Measurements from ENCODE around the gene TMOD3. TPM values are rescaled to one million over a fixed set of nuclear protein-coding genes. Genes with fewer than 3 reads are reported as not detected.

Gene TMOD3
- polyA plus RNA-seq, 2 of the 4 experiments (the other 2 are of a cell fraction) = 57.5 to 111 TPM

GRCh38 chr15:51841406-51842040 is 12.1 kb downstream of the TMOD3 start:
- ATAC-seq = no peak
- peaks cover 92% of the 10 kb centered on the region for H3K4me1 ChIP-seq
- POLR2A ChIA-PET = no interaction called here
- DNase-seq (ENCODE audit: low read depth in 1 of 2, low spot score in 1 of 2) = no peak
- H3K4me3 ChIP-seq = no peak overlapping the region
- no peaks in the 10 kb centered on the region for H3K9me3 ChIP-seq
- H3K4me2 ChIP-seq = peak overlapping the region; percentile 71
- H3K27ac ChIP-seq = peak overlapping the region; percentile 73 to 85; a peak in 4 of 6 replicates
- 90% methylated on average over 5 of the region's 5 CpGs for WGBS (ENCODE audit: missing lambda C conversion rate)
- no peak for FAIRE-seq
- CTCF ChIA-PET = interaction anchor here (0.9 to 2.3 kb wide), 8 partner anchors 12 to 76 kb away, joined by 3 to 8 read pairs (median 5); partner anchors contain the start of gene TMOD3
- TF ChIP-seq, protein P1, sequence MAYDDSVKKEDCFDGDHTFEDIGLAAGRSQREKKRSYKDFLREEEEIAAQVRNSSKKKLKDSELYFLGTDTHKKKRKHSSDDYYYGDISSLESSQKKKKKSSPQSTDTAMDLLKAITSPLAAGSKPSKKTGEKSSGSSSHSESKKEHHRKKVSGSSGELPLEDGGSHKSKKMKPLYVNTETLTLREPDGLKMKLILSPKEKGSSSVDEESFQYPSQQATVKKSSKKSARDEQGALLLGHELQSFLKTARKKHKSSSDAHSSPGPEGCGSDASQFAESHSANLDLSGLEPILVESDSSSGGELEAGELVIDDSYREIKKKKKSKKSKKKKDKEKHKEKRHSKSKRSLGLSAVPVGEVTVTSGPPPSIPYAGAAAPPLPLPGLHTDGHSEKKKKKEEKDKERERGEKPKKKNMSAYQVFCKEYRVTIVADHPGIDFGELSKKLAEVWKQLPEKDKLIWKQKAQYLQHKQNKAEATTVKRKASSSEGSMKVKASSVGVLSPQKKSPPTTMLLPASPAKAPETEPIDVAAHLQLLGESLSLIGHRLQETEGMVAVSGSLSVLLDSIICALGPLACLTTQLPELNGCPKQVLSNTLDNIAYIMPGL (CRISPR knock-in tag; IDR thresholded peaks at IDR 0.05; ENCODE audit: borderline replicate concordance) = no peak
- no peak for TF ChIP-seq ZFP36 (IDR thresholded peaks at IDR 0.05; ENCODE audit: borderline replicate concordance, partially characterized antibody)
- TF ChIP-seq EHMT2 (IDR thresholded peaks at IDR 0.05; ENCODE audit: low read depth) = no peak
- TF ChIP-seq CHD4 (IDR thresholded peaks at IDR 0.05; ENCODE audit: borderline replicate concordance) = no peak
- TF ChIP-seq NR3C1 (IDR thresholded peaks at IDR 0.05) = no peak
- no peak for TF ChIP-seq CHD2 (IDR thresholded peaks at IDR 0.05; ENCODE audit: low read length, partially characterized antibody)
- TF ChIP-seq BHLHE40 (IDR thresholded peaks at IDR 0.05; ENCODE audit: low read depth, low read length) = no peak
- no peak for TF ChIP-seq SMC3 (IDR thresholded peaks at IDR 0.05)
- TF ChIP-seq CEBPB (IDR thresholded peaks at IDR 0.05) = no peak
- TF ChIP-seq ELK1 (IDR thresholded peaks at IDR 0.05; ENCODE audit: low read depth, low read length) = no peak
- TF ChIP-seq RAD21 (conservative IDR thresholded peaks at IDR 0.05 in 1 of 2, IDR thresholded peaks at IDR 0.05 in 1 of 2) = no peak
- no peak for TF ChIP-seq ZSCAN20 (CRISPR knock-in tag; IDR thresholded peaks at IDR 0.05)

DNA sequence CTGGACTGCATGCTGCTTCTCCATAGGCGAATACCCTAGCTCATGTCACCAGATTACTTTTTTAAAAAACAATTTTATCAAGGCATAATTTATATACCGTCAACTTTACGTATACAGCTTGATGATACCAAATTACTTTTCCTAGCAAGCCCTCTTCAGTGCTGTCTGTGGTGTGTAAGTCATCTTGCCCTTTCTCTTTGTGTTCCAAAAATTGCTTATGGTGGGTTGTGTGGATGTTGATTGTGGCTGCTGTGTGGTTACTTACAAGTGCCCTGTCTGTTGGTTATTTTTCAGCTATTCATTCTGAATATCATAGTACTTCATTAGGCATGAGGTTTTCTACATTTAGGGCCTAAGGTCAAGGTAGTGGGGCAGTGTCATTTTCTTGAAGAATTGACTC is 12.8 kb downstream of the TMOD3 start:
- 92% methylated on average over 3 of the region's 3 CpGs for WGBS (ENCODE audit: missing lambda C conversion rate)
- FAIRE-seq = no peak
- Histone ChIP-seq H3K9me3 (no peaks in the 10 kb centered on the region), H3K27ac (peak overlapping the region; percentile 73 to 85), H3K4me1 (peaks cover 92% of the 10 kb centered on the region), H3K4me3 (no peak overlapping the region), H3K4me2 (peak overlapping the region; percentile 71)
- ChIA-PET POLR2A (no interaction called here), CTCF (interaction anchor here (0.8 to 2.3 kb wide), 11 partner anchors 9 to 366 kb away, joined by 3 to 13 read pairs (median 5); no protein-coding TSS in a partner anchor)
- no peak for ATAC-seq
- DNase-seq (ENCODE audit: low read depth in 1 of 2, low spot score in 1 of 2) = no peak
- TF ChIP-seq GATA3 (IDR thresholded peaks at IDR 0.05; ENCODE audit: borderline replicate concordance) = no peak

DNA sequence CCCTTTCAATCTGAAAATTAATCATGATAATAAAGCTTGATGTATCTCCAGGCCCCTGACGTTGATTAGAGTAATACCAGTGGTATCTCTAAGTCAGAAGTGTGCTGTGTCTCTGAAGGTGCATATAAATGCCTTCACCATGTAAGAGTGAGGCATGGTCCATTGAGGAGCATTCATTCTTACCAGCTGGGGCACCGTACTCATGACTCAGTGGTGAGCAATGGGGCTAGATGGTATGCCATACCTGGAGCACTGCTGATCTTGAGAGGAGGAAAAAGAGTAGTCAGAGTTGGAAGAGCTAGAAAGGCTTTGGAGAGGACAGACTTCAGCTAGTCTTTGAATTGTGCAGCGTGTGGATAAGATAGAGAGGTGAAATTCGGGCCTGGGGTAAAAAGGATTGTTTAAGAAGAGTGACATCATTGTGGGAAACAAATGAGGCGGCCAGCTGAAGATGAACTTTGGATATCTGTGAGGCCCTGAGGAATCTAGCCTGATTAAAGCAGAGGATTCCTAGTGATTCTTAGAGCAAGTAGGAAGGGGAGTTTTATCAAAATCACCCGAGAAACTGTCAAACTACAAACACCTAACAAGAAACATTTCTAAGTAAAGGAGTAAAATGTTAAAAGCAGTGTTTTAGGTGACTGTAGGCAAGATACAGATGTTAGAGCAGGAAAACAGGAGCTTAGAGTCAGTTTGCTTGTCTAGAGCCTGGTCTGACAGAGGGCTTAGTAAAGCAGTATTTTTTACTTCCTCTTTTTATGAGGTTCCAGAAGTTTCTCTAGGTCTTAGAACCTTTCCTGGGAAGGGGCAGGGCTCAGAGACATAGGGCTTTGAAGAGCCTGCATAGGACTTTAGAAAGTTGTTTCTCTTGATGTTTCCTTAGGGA is 13.6 kb downstream of the TMOD3 start:
- H3K4me2 ChIP-seq = peak overlapping the region; percentile 71
- no peaks in the 10 kb centered on the region for H3K9me3 ChIP-seq
- TF ChIP-seq JUN (IDR thresholded peaks at IDR 0.05) (0 out of 5 replicates have a peak, but pooled peaks of 1 of the 2 experiments have one; percentile 30), HOXB13 (CRISPR knock-in tag; IDR thresholded peaks at IDR 0.05; ENCODE audit: low read depth) (0 out of 2 replicates have a peak, but pooled peaks have one; percentile 34), RAD21 (conservative IDR thresholded peaks at IDR 0.05 in 1 of 2, IDR thresholded peaks at IDR 0.05 in 1 of 2) (no peak), ZC3H11A (IDR thresholded peaks at IDR 0.05) (no peak), TFCP2L1 (CRISPR knock-in tag; IDR thresholded peaks at IDR 0.05) (no peak), MAX (IDR thresholded peaks at IDR 0.05) (peak; percentile 48; the same call in 1 of the 2 replicates), FOSL2 (IDR thresholded peaks at IDR 0.05) (peak; percentile 45; the same call in 1 of the 2 replicates), FOSL2 (CRISPR knock-in tag; IDR thresholded peaks at IDR 0.05) (peak; percentile 83), RARB (CRISPR knock-in tag; IDR thresholded peaks at IDR 0.05) (no peak)
- CTCF ChIA-PET = interaction anchor here (0.8 to 2.3 kb wide), 12 partner anchors 9 to 365 kb away, joined by 3 to 13 read pairs (median 4); no protein-coding TSS in a partner anchor
- peak overlapping the region; percentile 1; the same call in 1 of the 3 replicates for H3K4me3 ChIP-seq
- 10% methylated on average over 6 of the region's 6 CpGs for WGBS (ENCODE audit: missing lambda C conversion rate)
- peak; percentile 81 for FAIRE-seq
- H3K4me1 ChIP-seq = peaks cover 92% of the 10 kb centered on the region
- ATAC-seq = peak; percentile 75 to 83
- POLR2A ChIA-PET = interaction anchor here (0.6 to 1.2 kb wide), 2 partner anchors 9 to 14 kb away, joined by 4 read pairs; partner anchors contain the start of gene TMOD3
- H3K27ac ChIP-seq = peak overlapping the region; percentile 73 to 85
- peak in 1 of 2 experiments; percentile 81 for DNase-seq (ENCODE audit: low read depth in 1 of 2, low spot score in 1 of 2)
